Measurements from ENCODE around the gene PHTF1.
"Not testable (repeated sequence)": the region's sequence is repeated elsewhere in the genome, so short reads cannot be mapped to it uniquely, and the experiment has no call there.

PHTF1 gene

GRCh38 chr1:113770031-113770430 lies 10.7 kb upstream of the PHTF1 start:
- DNase-seq: no peak

DNA sequence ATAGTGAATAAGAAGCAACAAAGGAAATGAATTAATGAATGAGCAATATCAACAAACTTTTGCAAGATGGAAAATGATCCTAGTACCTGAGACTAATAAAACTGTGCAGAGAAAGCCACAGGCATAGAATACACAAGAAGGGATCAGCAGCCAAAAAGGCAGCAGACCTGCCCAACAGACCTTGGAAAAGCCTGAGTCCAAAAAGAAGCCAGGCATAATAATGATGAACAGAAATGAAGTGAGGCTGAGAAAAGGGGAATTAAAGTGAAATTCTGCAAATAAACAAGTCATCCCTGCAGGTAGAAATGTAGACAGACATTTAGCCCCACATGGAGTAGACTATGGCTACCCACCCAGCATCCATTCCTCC lies 10.3 kb upstream of the PHTF1 start:
- no peak for DNase-seq

GRCh38 chr1:113768916-113769600 lies 9.8 kb upstream of the PHTF1 start:
- DNase-seq: no peak

- no peak for DNase-seq
These were observed 6.3 kb upstream of the PHTF1 start for GRCh38 chr1:113765306-113766230.

DNA sequence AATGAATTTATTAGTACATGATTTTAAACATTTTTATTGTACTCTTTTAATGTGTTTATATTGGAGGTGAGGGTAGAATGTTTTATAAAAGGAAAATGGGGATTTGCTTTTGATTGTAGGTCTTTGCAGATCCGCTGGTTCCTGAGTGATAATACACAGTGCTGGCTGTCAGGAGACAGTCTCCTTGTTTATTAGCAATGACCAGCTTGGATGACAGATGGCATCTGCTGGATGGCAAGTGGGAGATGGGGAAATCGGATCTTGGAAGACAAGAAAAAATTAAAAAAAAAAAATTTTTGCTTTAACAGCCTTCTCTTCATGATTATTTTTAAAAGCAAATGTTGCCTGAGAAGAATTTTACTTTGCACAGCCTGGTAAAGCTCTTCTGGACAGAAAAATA lies 4.4 kb upstream of the PHTF1 start:
- DNase-seq: no peak

GRCh38 chr1:113761937-113762336 lies 2.7 kb upstream of the PHTF1 start:
- DNase-seq: no peak

DNA sequence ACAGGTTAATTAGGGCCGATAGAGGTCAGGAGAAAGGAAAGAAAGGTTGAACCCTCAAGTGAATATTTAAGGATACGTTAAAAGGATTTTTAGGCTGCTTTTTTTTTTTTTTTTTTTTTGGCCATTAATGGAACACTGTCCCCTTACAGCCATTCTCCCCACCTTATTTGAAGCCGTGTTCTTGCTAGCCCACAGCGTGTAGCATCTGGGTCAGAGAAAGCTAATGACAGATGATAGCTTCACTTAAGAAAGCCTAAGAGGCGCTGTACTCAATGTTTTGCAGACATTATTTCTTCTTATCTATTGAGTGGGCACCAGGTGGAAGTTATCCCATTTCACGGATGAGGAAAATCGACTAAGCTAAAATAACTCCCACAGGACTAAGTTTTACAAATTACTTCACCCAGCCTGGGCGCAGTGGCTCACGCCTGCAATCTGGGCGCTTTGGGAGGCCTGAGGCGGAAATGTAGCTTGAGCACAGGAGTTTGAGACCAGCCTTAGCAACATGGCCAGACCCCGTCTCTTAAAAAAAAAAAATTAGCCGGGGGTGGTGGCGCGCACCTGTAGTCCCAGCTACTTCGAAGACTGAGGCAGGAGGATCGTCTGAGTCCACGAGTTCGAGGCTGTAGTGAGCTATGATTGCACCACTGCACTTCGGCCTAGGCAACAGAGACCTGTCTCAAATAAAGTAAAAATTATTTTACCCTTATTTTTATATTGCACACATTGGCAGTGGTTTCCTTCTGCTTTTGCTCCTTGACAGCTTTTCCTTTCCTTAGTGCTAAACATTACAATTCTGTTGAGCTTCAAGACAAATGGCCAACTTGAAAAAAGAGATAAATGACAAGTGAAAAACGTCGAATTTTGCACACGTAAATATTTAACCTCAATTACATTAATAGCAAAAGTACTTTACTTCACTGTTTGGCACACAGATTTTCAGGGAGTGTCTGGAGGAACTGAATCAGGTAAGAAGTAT lies 1.1 kb upstream of the PHTF1 start:
- DNase-seq: no peak

GRCh38 chr1:113758631-113759332 lies 504 bp downstream of the PHTF1 start:
- DNase-seq: peak; percentile 70

DNA sequence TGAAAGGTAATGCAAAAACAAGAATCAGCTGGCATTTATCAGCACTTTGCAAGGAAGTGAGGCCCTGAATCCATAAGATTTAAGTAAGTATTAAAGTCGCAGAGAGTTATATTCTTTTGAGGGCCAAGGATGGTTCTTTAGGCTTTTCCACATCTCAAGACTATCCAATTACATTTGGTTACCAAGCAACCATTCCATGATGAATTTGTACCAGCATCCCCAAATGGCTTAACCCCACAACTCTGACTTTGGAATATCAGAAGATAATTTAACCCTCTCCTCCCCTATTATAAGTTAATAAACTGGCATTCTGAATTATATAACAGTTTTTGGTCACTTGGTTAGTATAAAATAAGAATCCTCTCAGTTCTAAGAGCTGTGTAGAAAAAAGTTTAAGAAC lies 2.8 kb downstream of the PHTF1 start:
- DNase-seq: no peak

- not testable (repeated sequence) for DNase-seq
These were observed 6.0 kb downstream of the PHTF1 start for GRCh38 chr1:113753333-113753732.

GRCh38 chr1:113751516-113751915 lies 7.8 kb downstream of the PHTF1 start:
- no peak for DNase-seq

- no peak for DNase-seq
These were observed 8.2 kb downstream of the PHTF1 start for GRCh38 chr1:113751114-113751513.

DNA sequence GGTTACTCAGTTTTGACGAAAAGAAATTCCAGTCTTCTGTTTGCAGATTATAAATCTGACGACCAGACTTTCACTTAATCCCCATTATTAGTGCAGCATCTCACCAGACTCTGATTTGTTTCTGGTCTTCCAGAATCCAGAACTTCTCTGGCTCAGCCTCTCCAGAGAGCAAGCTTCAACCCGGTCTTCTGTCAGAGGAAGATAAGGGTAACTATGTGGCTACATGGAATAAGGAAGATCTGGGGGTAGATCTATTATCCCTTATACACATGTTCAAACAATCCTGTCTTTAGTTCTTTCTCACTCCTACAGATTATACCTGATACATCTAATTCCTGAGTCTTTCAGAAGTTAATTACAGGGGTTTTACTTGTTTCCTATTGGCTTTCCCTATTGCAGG lies 9.9 kb downstream of the PHTF1 start:
- DNase-seq: no peak

GRCh38 chr1:113747376-113747775 lies 11.9 kb downstream of the PHTF1 start:
- no peak for DNase-seq

DNA sequence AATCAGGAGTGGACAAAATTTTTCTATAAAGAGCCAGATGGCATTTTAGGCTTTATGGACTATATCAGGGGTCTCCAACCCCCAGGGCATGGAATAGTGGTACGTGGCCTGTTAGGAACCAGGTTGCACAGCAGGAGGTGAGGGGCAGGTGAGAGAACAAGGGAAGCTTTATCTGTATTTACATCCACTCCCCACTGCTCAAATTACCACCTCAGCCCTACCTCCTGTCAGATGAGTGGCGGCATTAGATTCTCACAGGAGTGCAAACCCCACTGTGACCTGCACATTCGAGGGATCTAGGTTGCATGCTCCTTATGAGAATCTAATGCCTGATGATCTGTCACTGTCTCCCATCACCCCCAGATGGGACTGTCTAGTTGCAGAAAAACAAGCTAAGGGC lies 13.9 kb downstream of the PHTF1 start:
- DNase-seq: no peak

DNA sequence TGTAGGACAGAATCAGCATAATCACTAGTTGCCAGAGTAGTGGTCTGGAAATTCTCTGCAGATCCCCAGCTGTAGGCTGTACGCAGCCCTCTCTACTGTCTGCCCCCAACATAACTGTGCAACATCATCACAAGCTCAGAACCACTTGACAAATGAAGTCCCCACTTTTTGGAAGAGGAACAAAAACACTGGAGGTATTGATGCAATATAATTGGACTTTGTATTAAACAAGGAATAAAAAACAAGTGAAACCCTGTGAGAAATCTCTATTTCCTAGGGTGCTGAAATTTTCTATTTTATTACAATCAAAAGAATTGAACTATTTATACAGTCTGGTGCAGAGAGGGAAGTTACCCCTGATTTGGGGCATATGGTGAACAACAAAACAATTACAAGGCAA lies 15.2 kb downstream of the PHTF1 start:
- DNase-seq: no peak

- DNase-seq: no peak
These were observed 16.8 kb downstream of the PHTF1 start for GRCh38 chr1:113742515-113742914.

DNA sequence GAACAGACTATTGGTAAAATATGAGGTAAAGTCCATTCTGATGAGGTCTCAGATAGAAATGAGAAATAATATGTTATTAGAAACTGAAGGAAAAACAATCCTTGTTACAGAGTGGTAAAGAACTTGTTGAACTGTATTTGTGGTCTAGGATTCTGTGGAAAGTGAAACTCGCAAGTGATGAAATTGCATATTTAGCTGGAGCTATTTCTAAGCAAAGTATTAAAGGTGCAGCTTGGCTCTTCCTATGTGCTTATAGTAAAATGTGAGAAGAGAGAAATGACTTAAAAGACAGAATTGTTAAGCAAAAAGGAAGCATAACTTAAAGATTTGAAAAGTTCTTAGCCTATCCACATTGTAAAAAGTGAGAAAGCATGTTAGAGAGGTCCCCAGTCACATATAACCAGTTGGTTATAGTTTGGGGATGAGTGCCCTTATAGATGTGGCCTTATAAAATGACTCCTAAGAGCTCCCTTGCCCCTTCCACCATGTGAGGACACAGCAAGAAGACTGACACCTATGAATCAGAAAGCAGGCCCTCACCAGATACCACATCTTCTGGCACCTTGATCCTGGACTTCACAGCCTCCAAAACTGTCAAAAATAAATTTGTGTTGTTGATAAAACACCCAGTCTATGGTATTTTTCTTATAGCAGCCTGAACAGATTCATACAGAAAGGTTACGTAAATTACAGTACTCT lies 24.8 kb downstream of the PHTF1 start:
- no peak for DNase-seq

DNA sequence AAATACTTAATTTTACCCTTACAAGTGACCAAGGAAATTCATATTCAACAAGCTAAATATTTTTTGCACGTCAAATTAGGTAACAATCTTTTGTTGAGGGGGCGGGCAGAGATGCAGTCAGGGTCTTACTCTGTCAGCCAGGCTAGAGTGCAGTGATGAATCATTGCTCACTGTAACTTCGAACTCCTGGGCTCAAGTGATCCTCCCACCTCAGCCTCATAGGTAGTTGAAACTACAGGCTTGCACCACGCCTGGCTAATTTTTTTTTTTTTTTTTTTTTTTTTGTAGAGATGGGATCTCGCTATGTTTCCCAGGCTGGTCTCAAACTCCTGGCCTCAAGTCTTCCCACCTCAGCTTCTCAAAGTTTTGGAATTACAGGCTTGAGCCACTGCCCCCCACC lies 26.5 kb downstream of the PHTF1 start:
- no peak for DNase-seq

GRCh38 chr1:113721010-113721409 lies 38.3 kb downstream of the PHTF1 start:
- no peak for DNase-seq

DNA sequence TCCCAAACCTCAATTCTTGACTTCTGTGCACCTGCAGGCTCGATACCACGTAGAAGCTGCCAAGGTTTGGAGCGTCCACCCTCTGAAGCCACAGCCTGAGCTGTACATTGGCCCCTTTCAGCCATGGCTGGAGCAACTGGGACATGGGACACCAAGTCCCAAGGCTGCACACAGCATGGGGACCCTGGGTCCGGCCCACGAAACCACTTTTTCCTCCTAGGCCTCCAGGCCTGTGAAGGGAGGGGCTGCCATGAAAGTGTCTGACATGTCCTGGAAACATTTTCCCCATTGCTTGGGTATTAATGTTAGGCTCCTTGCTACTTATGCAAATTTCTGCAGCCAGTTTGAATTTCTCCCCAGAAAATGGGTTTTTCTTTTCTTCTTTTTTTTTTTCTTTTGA lies 40.7 kb downstream of the PHTF1 start:
- DNase-seq: not testable (repeated sequence)

- not testable (repeated sequence) for DNase-seq
These were observed 41.8 kb downstream of the PHTF1 start for GRCh38 chr1:113717506-113717905.

All from activated T-cell treated with anti-CD3 and anti-CD28 coated beads, Interleukin-2, amount 50 U/mL, for 1 hour (primary cell).